ENCODE results near the gene LZTS3. TPM values are rescaled to one million over a fixed set of nuclear protein-coding genes. Genes with fewer than 3 reads are reported as not detected.

The LZTS3 gene
- total and polyA plus RNA-seq, 10 of the 15 experiments (the other 5 are each of a cell fraction or from before 2014, with no cell fraction given) = 0.03 to 0.90 (median 0.22) TPM

GRCh38 chr20:3193806-3194616, 20.7 kb upstream of the LZTS3 start:
- H2AFZ ChIP-seq (ENCODE audit: control insufficient read depth, low read depth, low read length) = no peak overlapping the region
- in situ Hi-C loops (cut with MboI) = no loop called here
- intact Hi-C loops (cut with micrococcal nuclease; ENCODE audit: unreplicated experiment) = no loop called here
- H3K4me3 ChIP-seq = no peak overlapping the region
- no peaks in the 10 kb centered on the region for H3K27me3 ChIP-seq (replicated peaks in 1 of 2; ENCODE audit: control insufficient read depth in 2 of 2, insufficient read depth in 2 of 2, low read length in 1 of 2)
- ChIA-PET CTCF (no interaction called here), POLR2A (interaction anchor here (0.7 kb wide), 1 partner anchor 132 kb away, joined by 3 read pairs; no protein-coding TSS in a partner anchor), SMC1A (ENCODE audit: uncharacterized antibody, unreplicated experiment) (no interaction called here), RAD21 (ENCODE audit: unreplicated experiment) (interaction anchor here (0.6 kb wide), 1 partner anchor 76 kb away, joined by 3 read pairs; no protein-coding TSS in a partner anchor)
- BruUV-seq (replicated peaks) = no TSS peak
- H3K36me3 ChIP-seq (ENCODE audit: control insufficient read depth in 2 of 2, insufficient read depth in 2 of 2, low read length in 1 of 2) = peaks cover 13 to 32% of the 10 kb centered on the region in 2 experiments; a peak in 3 of 4 replicates
- H4K20me1 ChIP-seq (ENCODE audit: control insufficient read depth, insufficient read depth) = 0 out of 2 replicates have a peak, but pooled peaks cover 2% of the 10 kb centered on the region
- no peak overlapping the region for H3K4me2 ChIP-seq (ENCODE audit: control insufficient read depth, insufficient read depth)
- no peak overlapping the region for H3K27ac ChIP-seq (ENCODE audit: control insufficient read depth, insufficient read depth)
- WGBS (ENCODE audit: insufficient coverage, insufficient replicate concordance, low lambda C conversion rate, missing lambda C conversion rate) = 95% methylated on average over 14 of the region's 14 CpGs
- H3K9ac ChIP-seq (ENCODE audit: control insufficient read depth, insufficient read depth, low read length) = no peak overlapping the region
- no peaks in the 10 kb centered on the region for H3K9me3 ChIP-seq (replicated peaks; ENCODE audit: control insufficient read depth, insufficient read depth, low read length)
- DNase-seq (ENCODE audit: low read depth, low spot score) (no peak), ATAC-seq (no peak), FAIRE-seq (no peak)
- no peaks in the 10 kb centered on the region for H3K4me1 ChIP-seq (ENCODE audit: control insufficient read depth, insufficient read depth, low read length)
- H3K79me2 ChIP-seq (ENCODE audit: control insufficient read depth, insufficient read depth, low read length) = no peaks in the 10 kb centered on the region
- TF ChIP-seq POLR2AphosphoS5 (IDR thresholded peaks at IDR 0.05; ENCODE audit: low read length) = no peak
- no peak for TF ChIP-seq BCL3 (IDR thresholded peaks at IDR 0.05; ENCODE audit: borderline replicate concordance, insufficient read depth, low read depth, low read length, poor library complexity, severe bottlenecking)
- TF ChIP-seq ELK1 (IDR thresholded peaks at IDR 0.05; ENCODE audit: low read depth, low read length) = no peak
- TF ChIP-seq KAT2A (conservative IDR thresholded peaks at IDR 0.05; ENCODE audit: control insufficient read depth, low read depth, low read length) = no peak
- TF ChIP-seq BCLAF1 (IDR thresholded peaks at IDR 0.05) = no peak
- TF ChIP-seq KLF5 (IDR thresholded peaks at IDR 0.05; ENCODE audit: partially characterized antibody) = no peak
- no peak for TF ChIP-seq ATF3 (IDR thresholded peaks at IDR 0.05; ENCODE audit: borderline replicate concordance, extremely low read depth, low read depth, low read length)
- no peak for TF ChIP-seq POLR2AphosphoS2 (IDR thresholded peaks at IDR 0.05; ENCODE audit: low read depth, low read length)
- no peak for TF ChIP-seq SP1 (IDR thresholded peaks at IDR 0.05; ENCODE audit: low read depth, low read length)
- TF ChIP-seq TBL1XR1 (IDR thresholded peaks at IDR 0.05; ENCODE audit: low read depth, low read length) = no peak
- TF ChIP-seq PKNOX1 (IDR thresholded peaks at IDR 0.05) = no peak
- no peak for TF ChIP-seq USF1 (IDR thresholded peaks at IDR 0.05; ENCODE audit: borderline replicate concordance, extremely low read length, insufficient read depth, low read depth, low read length)
- TF ChIP-seq GABPA (IDR thresholded peaks at IDR 0.05; ENCODE audit: low read depth) = no peak
- TF ChIP-seq SPI1 (IDR thresholded peaks at IDR 0.05; ENCODE audit: borderline replicate concordance, insufficient read depth, low read depth, low read length) = no peak
